ENCODE measurements around the gene C3orf20.

DNA sequence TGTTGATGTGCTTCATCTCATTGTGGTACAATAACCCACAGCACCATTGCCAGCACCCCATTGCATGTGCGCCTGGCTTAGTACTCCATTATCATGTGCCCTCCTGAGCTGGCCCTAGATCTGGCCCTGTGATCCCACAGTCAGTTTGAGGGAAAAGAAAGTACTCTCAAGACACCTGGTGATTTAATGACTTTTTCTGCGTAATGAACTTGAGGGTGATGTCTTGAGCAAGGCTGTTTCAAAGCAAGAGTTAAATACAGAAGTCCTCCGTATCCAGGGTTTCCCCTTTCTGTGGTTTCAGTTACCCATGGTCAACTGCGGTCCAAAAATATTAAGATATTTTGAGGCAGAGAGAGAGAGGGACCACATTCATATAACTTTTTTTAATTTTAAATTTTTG lies 16.3 kb downstream of the C3orf20 start:
- no peak for TF ChIP-seq SUZ12 (IDR thresholded peaks at IDR 0.05)
- TF ChIP-seq NFRKB (IDR thresholded peaks at IDR 0.05) = no peak
- TF ChIP-seq ZNF384 (IDR thresholded peaks at IDR 0.05) = no peak
- no peak for TF ChIP-seq TARDBP (IDR thresholded peaks at IDR 0.05)
- no peak for TF ChIP-seq FOXM1 (IDR thresholded peaks at IDR 0.05; ENCODE audit: borderline replicate concordance)
- no peak for TF ChIP-seq LEF1 (IDR thresholded peaks at IDR 0.05; ENCODE audit: borderline replicate concordance)
- TF ChIP-seq SP1 (IDR thresholded peaks at IDR 0.05) = no peak
- no peak for TF ChIP-seq HDGF (IDR thresholded peaks at IDR 0.05; ENCODE audit: borderline replicate concordance)
- TF ChIP-seq L3MBTL2 (conservative IDR thresholded peaks at IDR 0.05) = no peak
- no peak for TF ChIP-seq ELF4 (IDR thresholded peaks at IDR 0.05)
- TF ChIP-seq FOXA1 (IDR thresholded peaks at IDR 0.05) = no peak
